Inflammatory macrophage treated with lipopolysaccharide for 1 hour (primary cell): Measurements from ENCODE around the gene SLC19A2.

Source experiments
- DNase-seq, 2 donors: peaks; one replicate each; pipeline ENCODE4 v3.0.0-alpha.2; 2020 to 2022

Gene SLC19A2

GRCh38 chr1:169474302-169474995, 11.3 kb downstream of the SLC19A2 start:
- no peak for DNase-seq

- peak; percentile 21 to 39 for DNase-seq
Measured at GRCh38 chr1:169473347-169473746, 12.4 kb downstream of the SLC19A2 start.

GRCh38 chr1:169472738-169473137, 13.0 kb downstream of the SLC19A2 start:
- DNase-seq = no peak

GRCh38 chr1:169468982-169469381, 16.8 kb downstream of the SLC19A2 start:
- DNase-seq = no peak

- DNase-seq = peak in 1 of 2 donors; percentile 55
Measured at GRCh38 chr1:169466259-169467230, 19.2 kb downstream of the SLC19A2 start.

GRCh38 chr1:169465281-169465680, 20.5 kb downstream of the SLC19A2 start:
- no peak for DNase-seq

- DNase-seq = no peak
Measured at GRCh38 chr1:169462385-169462784, 23.4 kb downstream of the SLC19A2 start.

GRCh38 chr1:169461390-169462000, 24.2 kb downstream of the SLC19A2 start:
- no peak for DNase-seq

- DNase-seq = peak in 1 of 2 donors; percentile 19
Measured at GRCh38 chr1:169460191-169460833, 25.4 kb downstream of the SLC19A2 start.

GRCh38 chr1:169457443-169457842, 28.3 kb downstream of the SLC19A2 start:
- no peak for DNase-seq

- no peak for DNase-seq
Measured at GRCh38 chr1:169456029-169456428, 29.7 kb downstream of the SLC19A2 start.

- DNase-seq = no peak
Measured at GRCh38 chr1:169452921-169453320, 32.8 kb downstream of the SLC19A2 start.

- DNase-seq = no peak
Measured at GRCh38 chr1:169451218-169451824, 34.4 kb downstream of the SLC19A2 start.

GRCh38 chr1:169443923-169444322, 41.8 kb downstream of the SLC19A2 start:
- DNase-seq = no peak

- no peak for DNase-seq
Measured at GRCh38 chr1:169427081-169427641, 58.6 kb downstream of the SLC19A2 start, which contains the start of gene CCDC181. Gene CCDC181, minus strand, starts transcription at chr1:169427474. Its CDS starts 2,547 bp downstream, at chr1:169424927.

GRCh38 chr1:169426174-169426705, 59.5 kb downstream of the SLC19A2 start:
- no peak for DNase-seq

- DNase-seq = no peak
Measured at GRCh38 chr1:169421309-169421708, 64.4 kb downstream of the SLC19A2 start.

- DNase-seq = no peak
Measured at GRCh38 chr1:169414952-169415351, 70.8 kb downstream of the SLC19A2 start.
